HG02642 (cell line): Measurements from ENCODE around the gene C1orf141.

Experiments used
- ATAC-seq: cut with Tn5 transposase; IDR thresholded peaks from one replicate; pipeline ENCODE4 v1.9.1; 2021; ENCODE audit warnings: mild to moderate bottlenecking; ENCODE audit not compliant: unreplicated experiment, poor library complexity

The C1orf141 gene

DNA sequence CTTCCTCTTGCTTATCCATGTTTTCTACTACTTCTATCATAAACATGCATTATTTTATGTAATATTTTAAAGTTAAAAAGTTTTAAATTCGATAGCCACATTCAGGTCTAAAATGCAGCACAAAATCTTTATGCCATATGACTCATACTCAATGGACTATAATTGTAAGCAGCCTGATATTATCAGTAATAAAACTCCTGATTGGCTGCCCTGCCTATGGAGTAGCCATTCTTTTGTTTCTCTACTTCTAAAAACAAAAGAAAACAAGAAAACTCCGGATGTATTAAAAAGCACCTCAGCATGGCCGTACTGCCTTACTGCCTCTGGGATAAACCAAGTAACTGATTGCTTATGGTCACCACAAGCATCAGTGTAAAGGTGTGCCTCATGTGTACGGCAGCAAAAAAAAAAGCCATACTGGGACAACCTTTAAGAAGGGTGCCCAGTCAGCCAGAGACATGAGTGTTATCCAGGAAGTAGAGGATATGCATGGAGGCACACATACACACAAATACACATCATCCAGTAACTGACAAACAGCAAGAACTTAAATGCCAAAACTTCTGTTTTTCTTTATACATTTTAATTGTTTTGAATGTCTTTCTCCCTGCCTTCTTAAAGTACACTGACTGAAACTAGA is 90.0 kb downstream of the C1orf141 start:
- ATAC-seq = no peak

DNA sequence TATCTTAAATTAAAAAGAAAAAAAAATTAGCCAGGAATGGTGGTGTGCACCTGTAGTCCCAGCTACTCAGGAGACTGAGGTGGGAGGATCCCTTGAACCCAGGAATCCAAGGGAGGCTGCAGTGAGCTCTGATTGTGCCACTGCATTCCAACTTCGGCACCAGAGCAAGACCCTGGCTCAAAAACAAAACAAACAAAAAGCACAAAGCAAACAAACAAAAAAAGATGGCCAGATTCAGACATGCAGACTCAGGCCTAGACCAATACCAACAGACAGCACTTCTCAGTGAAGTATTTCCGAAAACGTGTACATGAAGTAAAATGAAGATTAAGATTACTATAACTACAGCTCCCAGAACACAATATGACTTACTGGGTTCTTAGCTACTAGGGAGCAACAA is 91.4 kb downstream of the C1orf141 start:
- ATAC-seq = no peak
